Endothelial cell (in vitro differentiated cells): ENCODE results near the gene VAT1. TPM values are rescaled to one million over a fixed set of nuclear protein-coding genes. Genes with fewer than 3 reads are reported as not detected.
A peak's percentile ranks its signal among the peaks of the same experiment; 100 is the strongest.

Source experiments
- DNase-seq: peaks from one replicate; pipeline ENCODE4 v3.0.0; 2021; ENCODE audit warnings: low spot score
- H3K27ac Mint-ChIP-seq: one replicate; pipeline ENCODE4 v1.8.0; 2021; ENCODE audit warnings: mixed read lengths, inconsistent platforms; ENCODE audit not compliant: unreplicated experiment
- H3K27me3 Mint-ChIP-seq: one replicate; pipeline ENCODE4 v1.8.0; 2021; ENCODE audit warnings: mild to moderate bottlenecking, moderate library complexity, mixed read lengths, inconsistent platforms; ENCODE audit not compliant: unreplicated experiment
- H3K36me3 Mint-ChIP-seq: one replicate; pipeline ENCODE4 v1.8.0; 2021; ENCODE audit warnings: mild to moderate bottlenecking, low read depth, mixed read lengths, inconsistent platforms; ENCODE audit not compliant: unreplicated experiment
- H3K4me1 Mint-ChIP-seq: one replicate; pipeline ENCODE4 v1.8.0; 2021; ENCODE audit warnings: mild to moderate bottlenecking, mixed read lengths, inconsistent platforms; ENCODE audit not compliant: unreplicated experiment
- H3K4me3 Mint-ChIP-seq: one replicate; pipeline ENCODE4 v1.8.0; 2021; ENCODE audit warnings: mild to moderate bottlenecking, mixed read lengths, inconsistent platforms; ENCODE audit not compliant: unreplicated experiment
- H3K9me3 Mint-ChIP-seq: one replicate; pipeline ENCODE4 v1.8.0; 2021; ENCODE audit warnings: mixed read lengths, inconsistent platforms; ENCODE audit not compliant: unreplicated experiment
- CTCF ChIP-seq: fragments of 200-600 bp; sonication (generic); IDR thresholded peaks from one replicate; pipeline ENCODE4 v1.5.0; 2021; ENCODE audit warnings: antibody characterized with exemption; ENCODE audit not compliant: unreplicated experiment
- total RNA-seq: library from RNA; stranded (reverse); fragmentation: NEBNext Ultra II Directional; extraction: Animal tissue kit (Norgen Biotek cat#: 25700); gene quantifications from one replicate; pipeline ENCODE4 v1.2.1, GENCODE V29; 2021; ENCODE audit not compliant: unreplicated experiment

Gene VAT1
- total RNA-seq, 1 donor from 2014 or later: 460 TPM

GRCh38 chr17:43019418-43019817, 2.8 kb downstream of the VAT1 start:
- Mint-ChIP-seq H3K27me3 (peaks cover 15% of the 10 kb centered on the region), H3K4me3 (peak overlapping the region; percentile 96), H3K36me3 (peaks cover 26% of the 10 kb centered on the region), H3K27ac (peak overlapping the region; percentile 97), H3K4me1 (peaks cover 49% of the 10 kb centered on the region), H3K9me3 (no peaks in the 10 kb centered on the region)
- no peak for DNase-seq
- TF ChIP-seq CTCF: no peak

- peak overlapping the region; percentile 73 for H3K4me3 Mint-ChIP-seq
- no peak for TF ChIP-seq CTCF
- no peaks in the 10 kb centered on the region for H3K9me3 Mint-ChIP-seq
- H3K27me3 Mint-ChIP-seq: peaks cover 15% of the 10 kb centered on the region
- H3K36me3 Mint-ChIP-seq: peaks cover 26% of the 10 kb centered on the region
- peaks cover 49% of the 10 kb centered on the region for H3K4me1 Mint-ChIP-seq
- H3K27ac Mint-ChIP-seq: peak overlapping the region; percentile 84
- no peak for DNase-seq
Observed at GRCh38 chr17:43018932-43019331, 3.3 kb downstream of the VAT1 start.

- Mint-ChIP-seq H3K9me3 (no peaks in the 10 kb centered on the region), H3K4me1 (peaks cover 51% of the 10 kb centered on the region), H3K27me3 (peaks cover 15% of the 10 kb centered on the region), H3K36me3 (peaks cover 26% of the 10 kb centered on the region), H3K27ac (peak overlapping the region; percentile 84), H3K4me3 (peak overlapping the region; percentile 73)
- DNase-seq: peak; percentile 33
- no peak for TF ChIP-seq CTCF
Observed at GRCh38 chr17:43018008-43018853, 4.0 kb downstream of the VAT1 start.

DNA sequence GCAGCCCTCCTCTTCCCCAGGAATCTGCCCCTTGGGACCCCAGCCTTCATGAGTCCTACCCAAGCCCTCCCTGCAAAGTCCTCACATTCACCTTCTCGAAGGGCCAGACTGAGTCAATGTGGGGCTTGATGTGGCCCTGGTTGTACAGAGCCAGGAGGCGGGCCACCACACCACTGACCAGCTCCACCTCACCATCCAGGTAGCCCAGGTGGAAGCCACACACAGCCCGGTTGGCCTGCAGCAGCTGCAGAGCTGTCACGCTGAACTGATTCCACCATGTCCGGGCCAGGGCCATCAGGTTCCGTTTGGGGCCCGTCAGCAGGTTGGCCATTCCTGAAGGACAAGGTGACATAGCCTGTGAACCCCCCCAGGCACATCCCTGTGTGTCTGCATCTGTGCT, 6.0 kb downstream of the VAT1 start:
- Mint-ChIP-seq H3K9me3 (no peaks in the 10 kb centered on the region), H3K27ac (no peak overlapping the region), H3K36me3 (peaks cover 28% of the 10 kb centered on the region), H3K4me3 (peak overlapping the region; percentile 77), H3K4me1 (peaks cover 51% of the 10 kb centered on the region), H3K27me3 (peaks cover 21% of the 10 kb centered on the region)
- no peak for TF ChIP-seq CTCF
- DNase-seq: no peak

GRCh38 chr17:43015579-43015978, 6.6 kb downstream of the VAT1 start:
- H3K36me3 Mint-ChIP-seq: peaks cover 28% of the 10 kb centered on the region

More at GRCh38 chr17:43015579-43015978, 6.6 kb downstream of the VAT1 start:
- Mint-ChIP-seq H3K4me1 (peaks cover 51% of the 10 kb centered on the region), H3K4me3 (peak overlapping the region; percentile 37), H3K27ac (no peak overlapping the region), H3K9me3 (no peaks in the 10 kb centered on the region), H3K27me3 (peaks cover 21% of the 10 kb centered on the region)
- no peak for DNase-seq
- no peak for TF ChIP-seq CTCF
